SIG-M5 treated with dmso at 0.1 percent for 504 hours (cell line): ENCODE measurements around the gene ZNF487.
A peak's percentile ranks its signal among the peaks of the same experiment; 100 is the strongest.
"Not testable (repeated sequence)": the region's sequence is repeated elsewhere in the genome, so short reads cannot be mapped to it uniquely, and the experiment has no call there.

Experiments
- DNase-seq: peaks from one replicate; lab custom pipeline; 2025; ENCODE audit not compliant: unreplicated experiment; lab: John Stamatoyannopoulos, UW

ZNF487 gene

DNA sequence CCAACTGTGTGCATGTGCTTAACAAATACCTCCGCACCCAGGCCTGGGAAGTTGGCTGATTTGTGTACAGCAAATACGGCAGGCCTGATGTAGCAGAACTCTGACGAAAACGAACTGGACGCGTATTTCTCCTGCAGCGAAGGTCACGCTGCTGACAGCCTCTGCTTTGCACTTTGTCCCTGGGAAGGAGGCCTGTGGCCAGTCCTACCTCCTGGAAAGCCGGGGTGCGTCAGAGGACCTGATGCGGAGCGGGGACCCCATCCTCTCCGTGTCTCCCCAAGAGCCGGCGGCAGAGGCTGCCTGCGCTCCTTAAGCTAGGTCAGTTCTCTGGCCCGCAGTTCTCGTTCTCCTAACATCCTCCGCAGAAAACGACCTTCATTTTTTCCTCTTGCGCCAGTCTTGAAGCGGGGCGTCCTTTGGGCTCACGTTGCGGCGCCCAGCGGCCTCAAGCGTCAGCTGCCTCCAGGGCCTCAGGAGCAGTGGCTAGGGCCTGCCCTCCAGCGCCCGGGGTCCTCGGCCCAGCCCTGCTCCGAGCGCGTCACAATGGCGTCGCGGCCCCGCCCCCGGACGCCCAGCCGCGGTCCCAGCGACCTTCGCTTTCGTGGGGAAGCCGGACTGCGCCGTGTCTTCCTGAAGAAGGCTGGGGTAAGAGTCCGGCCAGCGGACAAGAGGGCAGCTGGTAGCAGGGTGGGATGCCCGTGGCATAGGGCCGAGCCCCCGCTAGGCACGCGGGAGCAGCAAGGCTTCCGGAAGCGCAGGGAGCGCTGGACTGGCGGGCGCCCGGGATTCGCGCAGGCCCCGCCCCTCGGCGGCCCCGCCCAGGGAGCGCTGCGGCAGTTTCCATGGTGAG lies at the start of gene ZNF487:
TSS of gene ZNF487 (plus strand) at position 821 of the 850 bp plus-strand sequence. CDS start 38,703 bp downstream, outside the sequence.
- peak; percentile 69 for DNase-seq

- no peak for DNase-seq
These were observed 49.3 kb upstream of the ZNF487 start for GRCh38 chr10:43387678-43388032.

GRCh38 chr10:43389867-43390266 lies 47.0 kb upstream of the ZNF487 start:
- DNase-seq = no peak

- DNase-seq = no peak
These were observed 46.6 kb upstream of the ZNF487 start for GRCh38 chr10:43390333-43390732.

DNA sequence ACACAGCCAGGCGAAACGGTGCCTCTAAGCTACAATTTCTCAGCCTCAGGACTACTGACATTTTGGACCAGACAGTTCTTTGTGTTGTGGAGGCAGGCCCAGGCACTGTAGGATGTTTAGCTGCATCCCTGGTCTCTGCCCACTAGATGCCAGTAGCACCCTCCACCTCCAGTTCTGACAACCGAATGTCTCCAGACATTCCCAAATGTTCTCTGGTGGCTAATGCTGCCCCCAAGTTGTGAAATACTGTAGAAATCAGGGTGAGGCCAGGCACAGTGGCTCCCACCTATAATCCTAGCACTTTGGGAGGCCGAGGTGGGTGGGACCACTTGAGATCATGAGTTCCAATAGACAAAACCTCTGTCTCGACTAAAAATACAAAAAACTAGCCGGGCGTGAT lies 46.2 kb upstream of the ZNF487 start:
- peak; percentile 27 for DNase-seq

DNA sequence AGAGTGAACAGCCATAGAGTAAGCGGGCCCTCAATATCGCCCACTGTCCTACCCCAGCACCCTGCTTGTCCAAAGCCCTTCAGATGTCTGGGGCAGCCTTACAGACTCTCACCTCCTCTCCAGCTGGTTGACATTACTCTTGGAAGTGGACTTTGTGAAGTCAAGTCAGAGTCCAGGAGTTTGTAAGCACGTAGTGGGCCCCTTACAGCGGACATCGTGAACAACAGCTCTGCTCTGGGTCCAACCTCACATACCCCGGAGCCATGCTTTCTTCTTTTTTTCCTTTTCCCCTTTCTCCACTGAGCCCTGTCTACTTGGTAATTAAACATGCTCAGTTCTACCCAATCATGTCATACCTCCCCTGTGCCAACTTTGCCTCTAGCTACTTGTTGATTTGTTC lies 45.4 kb upstream of the ZNF487 start:
- DNase-seq = no peak

DNA sequence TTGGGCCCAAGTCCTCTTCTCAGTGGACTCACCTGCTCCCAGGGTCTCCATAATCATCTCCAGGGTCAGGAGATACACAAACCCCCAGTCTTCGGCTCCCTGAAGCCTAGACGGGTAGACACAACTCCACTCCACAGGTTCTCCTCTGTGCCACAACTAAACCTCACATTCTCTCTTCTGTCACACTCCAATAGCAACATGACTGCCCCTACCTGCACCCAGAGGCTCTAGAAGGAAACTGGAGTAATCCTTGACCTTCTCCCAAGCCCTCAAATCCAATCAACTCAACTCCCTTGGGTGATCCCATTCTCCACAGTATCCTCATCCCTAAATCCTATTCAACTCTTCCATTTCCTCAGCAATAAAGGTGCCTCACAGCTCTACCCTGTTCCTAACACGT lies 44.2 kb upstream of the ZNF487 start:
- DNase-seq = no peak

DNA sequence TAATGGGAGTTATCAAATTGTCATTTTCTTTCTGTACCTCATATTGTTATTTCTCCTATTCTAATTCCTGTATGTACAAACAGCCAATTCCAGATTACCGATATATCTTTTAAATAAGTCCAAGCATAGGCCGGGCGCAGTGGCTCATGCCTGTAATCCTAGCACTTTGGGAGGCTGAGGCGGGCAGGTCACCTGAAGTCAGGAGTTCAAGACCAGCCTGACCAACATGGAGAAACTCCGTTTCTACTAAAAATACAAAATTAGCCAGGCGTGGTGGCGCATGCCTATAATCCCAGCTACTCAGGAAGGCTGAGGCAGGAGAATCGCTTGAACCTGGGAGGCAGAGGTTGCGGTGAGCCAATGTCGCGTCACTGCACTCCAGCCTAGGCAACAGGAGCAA lies 43.7 kb upstream of the ZNF487 start:
- DNase-seq = not testable (repeated sequence)

DNA sequence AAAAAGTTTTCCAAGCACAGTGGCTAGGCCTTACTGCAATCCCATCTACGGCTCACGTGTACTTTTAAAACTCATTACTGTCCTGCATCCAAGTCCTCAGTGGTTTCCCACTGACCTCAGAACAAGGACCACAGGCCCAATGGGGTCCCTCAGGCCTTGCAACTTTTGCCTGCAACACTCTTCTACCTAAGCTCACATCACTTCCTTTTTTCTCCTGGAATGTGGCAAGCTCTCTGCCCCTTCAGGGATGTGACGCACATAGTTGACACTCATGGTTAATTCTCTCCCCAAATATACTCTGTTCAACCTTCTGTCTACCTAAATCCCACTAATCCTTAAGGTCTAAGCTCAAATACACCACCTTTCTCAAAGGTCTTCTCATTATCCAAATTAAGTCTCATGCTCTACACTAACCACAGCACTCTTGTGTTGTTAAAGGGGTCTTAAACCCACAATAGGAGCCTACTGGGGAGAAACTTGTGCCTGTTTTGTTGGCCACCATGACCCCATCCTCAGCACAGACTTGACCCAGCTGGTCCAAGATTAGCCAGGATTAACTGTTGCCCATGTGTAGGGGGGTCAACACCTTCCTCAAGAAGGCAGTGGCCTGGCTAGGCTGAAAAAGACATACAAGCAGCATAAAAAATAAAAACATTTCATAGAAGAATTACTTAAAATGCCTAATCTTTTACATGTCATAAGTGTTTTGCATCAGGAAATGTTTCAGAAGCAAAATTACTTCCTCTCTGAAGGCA lies 43.1 kb upstream of the ZNF487 start:
- DNase-seq = peak; percentile 65

DNA sequence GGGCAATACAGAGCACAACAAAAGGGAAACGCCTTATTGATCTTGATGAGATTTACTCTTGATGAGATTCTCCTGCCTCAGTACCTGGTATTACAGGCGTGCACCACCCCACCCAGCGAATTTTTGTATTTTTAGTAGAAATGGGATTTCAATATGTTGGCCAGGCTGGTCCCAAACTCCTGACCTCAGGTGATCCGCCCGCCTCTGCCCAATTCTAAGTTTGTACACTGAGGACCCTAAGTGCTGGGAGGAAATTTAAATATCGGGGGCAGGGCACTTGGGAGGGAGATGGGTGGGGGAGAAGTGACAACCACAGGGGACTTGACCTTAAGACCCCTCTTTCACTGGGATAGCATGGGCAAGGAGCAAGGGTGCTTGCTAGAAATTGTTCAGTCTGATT lies 42.0 kb upstream of the ZNF487 start:
- DNase-seq = no peak

- DNase-seq = no peak
These were observed 41.3 kb upstream of the ZNF487 start for GRCh38 chr10:43395571-43396060.

- peak; percentile 67 for DNase-seq
These were observed 40.6 kb upstream of the ZNF487 start for GRCh38 chr10:43396061-43396927.

GRCh38 chr10:43396928-43397624 lies 39.8 kb upstream of the ZNF487 start:
- DNase-seq = peak; percentile 89

DNA sequence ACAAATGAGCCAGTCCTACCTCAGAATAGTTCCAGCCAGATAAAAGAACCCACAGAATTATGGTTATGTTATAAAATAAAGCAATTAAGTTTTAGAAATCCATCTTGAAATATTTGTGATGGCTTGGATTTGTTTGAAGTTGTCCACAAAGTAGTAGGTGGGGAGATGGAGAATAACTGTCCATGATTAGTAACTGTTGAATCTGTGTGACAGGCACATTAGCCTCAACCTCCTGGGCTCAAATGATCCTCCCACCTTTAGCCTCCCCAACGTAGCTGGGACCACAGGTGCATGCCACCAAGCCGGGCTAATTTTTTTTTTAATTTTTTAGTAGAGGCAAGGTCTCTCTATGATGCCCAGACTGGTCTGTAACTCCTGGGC lies 38.0 kb upstream of the ZNF487 start:
- no peak for DNase-seq

GRCh38 chr10:43399320-43400310 lies 37.3 kb upstream of the ZNF487 start:
- DNase-seq = peak; percentile 58

DNA sequence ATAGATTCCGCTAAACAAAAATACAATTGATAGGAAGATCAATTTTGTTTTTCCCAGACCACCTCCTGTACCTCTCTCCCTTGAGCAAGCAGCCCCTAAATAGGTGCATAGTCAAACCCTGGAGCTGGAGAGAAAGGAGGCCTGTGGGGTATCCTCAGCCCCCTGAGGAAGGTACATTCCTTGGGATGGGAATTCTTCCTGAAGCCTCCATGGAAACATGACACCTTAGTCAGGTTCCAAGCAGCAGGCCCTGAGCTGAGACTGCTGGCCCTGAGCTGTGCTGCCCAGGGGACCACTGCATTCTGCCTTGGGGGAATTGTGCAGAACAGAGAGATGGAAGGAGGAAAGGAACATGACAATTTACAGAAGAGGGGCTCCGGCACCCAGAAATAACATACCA lies 35.3 kb upstream of the ZNF487 start:
- no peak for DNase-seq

- no peak for DNase-seq
These were observed 34.7 kb upstream of the ZNF487 start for GRCh38 chr10:43402176-43402575.

GRCh38 chr10:43402880-43403452 lies 33.9 kb upstream of the ZNF487 start:
- no peak for DNase-seq
